Cardiac muscle cell (in vitro differentiated cells and primary cell): ENCODE results near the gene MYMK. TPM values are rescaled to one million over a fixed set of nuclear protein-coding genes. Genes with fewer than 3 reads are reported as not detected.

Experiments used
- DNase-seq, 2 donors: peaks; one replicate each; pipeline versions ENCODE4 v3.0.0 to v3.0.0-alpha.2; 2010 to 2017; ENCODE audit warnings: low read depth in 1 of 2, low spot score in 1 of 2
- H3K27ac ChIP-seq: fragments of 200-600 bp; sonication (generic); 2 replicates; pipeline ENCODE4 v1.5.1; 2016
- H3K27me3 ChIP-seq: fragments of 200-600 bp; sonication (generic); 2 replicates; pipeline ENCODE4 v1.6.0; 2016; ENCODE audit warnings: control low read depth
- H3K36me3 ChIP-seq: fragments of 200-600 bp; sonication (generic); 2 replicates; pipeline ENCODE4 v1.5.1; 2016; ENCODE audit warnings: control low read depth
- H3K4me1 ChIP-seq: fragments of 200-600 bp; sonication (generic); 2 replicates; pipeline ENCODE4 v1.8.1; 2017; ENCODE audit warnings: low read depth, mild to moderate bottlenecking, mixed run types
- H3K4me3 ChIP-seq: fragments of 200-600 bp; sonication (generic); 2 replicates; pipeline ENCODE4 v1.5.1; 2016; ENCODE audit warnings: mild to moderate bottlenecking
- H3K9me3 ChIP-seq: fragments of 200-600 bp; sonication (generic); 2 replicates; pipeline ENCODE4 v1.5.1; 2017; ENCODE audit warnings: low read depth, mild to moderate bottlenecking, control low read depth
- CTCF ChIP-seq: IDR thresholded peaks from 2 replicates; pipeline ENCODE4 v1.5.1; 2012; ENCODE audit warnings: low read depth, mild to moderate bottlenecking, low read length
- polyA plus RNA-seq: library from polyadenylated mRNA; unstranded; fragments of >200 nt; fragmentation: Nextera tagmentation; extraction: Ambion mirVana; gene quantifications from 2 replicates; pipeline ENCODE4 v1.2.1, GENCODE V29; 2016
- total RNA-seq: library from RNA; depleted of rRNA; stranded (reverse); fragments of >200 nt; gene quantifications from 2 replicates; pipeline ENCODE4 v1.2.3, GENCODE V29; 2016

Gene MYMK
- total and polyA plus RNA-seq, 2 experiments from 2014 or later: not detected

- no peak for TF ChIP-seq CTCF
- H3K27ac ChIP-seq: no peak overlapping the region
- H3K27me3 ChIP-seq: no peaks in the 10 kb centered on the region
- H3K36me3 ChIP-seq: no peaks in the 10 kb centered on the region
- H3K9me3 ChIP-seq: no peaks in the 10 kb centered on the region
- DNase-seq: no peak
- H3K4me1 ChIP-seq: peaks cover 5% of the 10 kb centered on the region
- H3K4me3 ChIP-seq: no peak overlapping the region
These were observed 12.2 kb downstream of the MYMK start for GRCh38 chr9:133512253-133513213.

- H3K27me3 ChIP-seq: no peaks in the 10 kb centered on the region
- no peaks in the 10 kb centered on the region for H3K9me3 ChIP-seq
- no peak overlapping the region for H3K27ac ChIP-seq
- no peak for TF ChIP-seq CTCF
- H3K4me3 ChIP-seq: no peak overlapping the region
- peaks cover 5% of the 10 kb centered on the region for H3K4me1 ChIP-seq
- DNase-seq: no peak
- no peaks in the 10 kb centered on the region for H3K36me3 ChIP-seq
These were observed 13.2 kb downstream of the MYMK start for GRCh38 chr9:133511607-133512006.

GRCh38 chr9:133510926-133511505 is 13.7 kb downstream of the MYMK start:
- DNase-seq: no peak
- no peak for TF ChIP-seq CTCF
- Histone ChIP-seq H3K27ac (no peak overlapping the region), H3K4me1 (peaks cover 5% of the 10 kb centered on the region), H3K9me3 (no peaks in the 10 kb centered on the region), H3K27me3 (no peaks in the 10 kb centered on the region), H3K36me3 (no peaks in the 10 kb centered on the region), H3K4me3 (no peak overlapping the region)

- Histone ChIP-seq H3K27me3 (no peaks in the 10 kb centered on the region), H3K27ac (no peak overlapping the region), H3K4me3 (no peak overlapping the region), H3K36me3 (no peaks in the 10 kb centered on the region), H3K4me1 (peaks cover 8% of the 10 kb centered on the region), H3K9me3 (no peaks in the 10 kb centered on the region)
- DNase-seq: peak; percentile 55 to 63
- TF ChIP-seq CTCF: no peak
These were observed 15.3 kb downstream of the MYMK start for GRCh38 chr9:133509179-133510083.

- Histone ChIP-seq H3K36me3 (no peaks in the 10 kb centered on the region), H3K4me1 (peaks cover 8% of the 10 kb centered on the region), H3K27me3 (no peaks in the 10 kb centered on the region), H3K27ac (no peak overlapping the region), H3K4me3 (no peak overlapping the region), H3K9me3 (no peaks in the 10 kb centered on the region)
- no peak for TF ChIP-seq CTCF
- DNase-seq: no peak
These were observed 16.7 kb downstream of the MYMK start for GRCh38 chr9:133508046-133508445.
